GM19351 (cell line): ENCODE results near the gene SAT2.

Experiments used
- ATAC-seq: cut with Tn5 transposase; IDR thresholded peaks from one replicate; pipeline ENCODE4 v1.9.1; 2021; ENCODE audit warnings: mild to moderate bottlenecking, moderate library complexity; ENCODE audit not compliant: unreplicated experiment

Gene SAT2

DNA sequence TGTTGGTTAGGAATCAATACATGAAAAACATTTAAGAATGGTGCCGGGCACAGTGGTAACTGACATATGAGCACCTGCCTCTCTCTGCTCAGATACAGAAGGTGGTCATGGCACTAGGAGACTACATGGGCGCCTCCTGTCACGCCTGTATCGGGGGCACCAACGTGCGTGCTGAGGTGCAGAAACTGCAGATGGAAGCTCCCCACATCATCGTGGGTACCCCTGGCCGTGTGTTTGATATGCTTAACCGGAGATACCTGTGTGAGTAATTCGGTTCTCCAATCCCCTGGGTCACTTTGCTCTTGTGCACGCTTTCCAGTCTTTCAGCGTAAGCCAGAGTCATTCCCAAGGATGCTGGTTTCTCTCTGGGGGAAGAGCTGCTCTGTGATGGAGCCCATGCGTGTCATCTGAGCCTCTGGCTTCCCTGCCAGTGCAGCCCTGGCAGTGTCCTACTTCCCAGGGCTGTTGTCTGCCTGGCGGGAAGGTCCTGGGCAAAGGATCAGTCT lies 51.1 kb downstream of the SAT2 start:
- no peak for ATAC-seq
